Measurements from ENCODE around the gene DLG1. TPM values are rescaled to one million over a fixed set of nuclear protein-coding genes. Genes with fewer than 3 reads are reported as not detected.

Gene DLG1
- total RNA-seq, 1 experiment from 2014 or later: 107 TPM

- DNase-seq (ENCODE audit: low spot score): no peak
- H3K27me3 ChIP-seq (replicated peaks; ENCODE audit: insufficient read depth, low read depth, low read length, poor library complexity): no peaks in the 10 kb centered on the region
- H3K27ac ChIP-seq (ENCODE audit: low read depth, low read length, poor library complexity, severe bottlenecking): no peak overlapping the region
- ChIA-PET CTCF (no interaction called here), POLR2A (ENCODE audit: low non-redundant PET) (no interaction called here)
- intact Hi-C loops (cut with micrococcal nuclease; ENCODE audit: unreplicated experiment): no loop called here
- no peak overlapping the region for H3K4me3 ChIP-seq (ENCODE audit: low read depth, low read length, poor library complexity, severe bottlenecking)
- no peaks in the 10 kb centered on the region for H3K9me3 ChIP-seq (ENCODE audit: low read depth, low read length, poor library complexity, severe bottlenecking)
- H3K36me3 ChIP-seq (ENCODE audit: insufficient read depth, low read length, poor library complexity, severe bottlenecking): peaks cover 8% of the 10 kb centered on the region
- no TSS peak for BruUV-seq (replicated peaks)
- no peak for TF ChIP-seq EZH2 (IDR thresholded peaks at IDR 0.05; ENCODE audit: borderline replicate concordance, low read depth, low read length, poor library complexity, severe bottlenecking)
- TF ChIP-seq, protein P1, sequence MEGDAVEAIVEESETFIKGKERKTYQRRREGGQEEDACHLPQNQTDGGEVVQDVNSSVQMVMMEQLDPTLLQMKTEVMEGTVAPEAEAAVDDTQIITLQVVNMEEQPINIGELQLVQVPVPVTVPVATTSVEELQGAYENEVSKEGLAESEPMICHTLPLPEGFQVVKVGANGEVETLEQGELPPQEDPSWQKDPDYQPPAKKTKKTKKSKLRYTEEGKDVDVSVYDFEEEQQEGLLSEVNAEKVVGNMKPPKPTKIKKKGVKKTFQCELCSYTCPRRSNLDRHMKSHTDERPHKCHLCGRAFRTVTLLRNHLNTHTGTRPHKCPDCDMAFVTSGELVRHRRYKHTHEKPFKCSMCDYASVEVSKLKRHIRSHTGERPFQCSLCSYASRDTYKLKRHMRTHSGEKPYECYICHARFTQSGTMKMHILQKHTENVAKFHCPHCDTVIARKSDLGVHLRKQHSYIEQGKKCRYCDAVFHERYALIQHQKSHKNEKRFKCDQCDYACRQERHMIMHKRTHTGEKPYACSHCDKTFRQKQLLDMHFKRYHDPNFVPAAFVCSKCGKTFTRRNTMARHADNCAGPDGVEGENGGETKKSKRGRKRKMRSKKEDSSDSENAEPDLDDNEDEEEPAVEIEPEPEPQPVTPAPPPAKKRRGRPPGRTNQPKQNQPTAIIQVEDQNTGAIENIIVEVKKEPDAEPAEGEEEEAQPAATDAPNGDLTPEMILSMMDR (conservative IDR thresholded peaks at IDR 0.05; ENCODE audit: low read depth, low read length): no peak
- peaks cover 6% of the 10 kb centered on the region for H3K4me1 ChIP-seq (ENCODE audit: insufficient read depth, low read length, poor library complexity, severe bottlenecking)
These were observed 215.5 kb downstream of the DLG1 start for GRCh38 chr3:197082871-197083270.

GRCh38 chr3:197080344-197080743 lies 218.1 kb downstream of the DLG1 start:
- no peak for DNase-seq (ENCODE audit: low spot score)
- H3K9me3 ChIP-seq (ENCODE audit: low read depth, low read length, poor library complexity, severe bottlenecking): no peaks in the 10 kb centered on the region
- H3K4me1 ChIP-seq (ENCODE audit: insufficient read depth, low read length, poor library complexity, severe bottlenecking): peaks cover 6% of the 10 kb centered on the region
- CTCF ChIA-PET: no interaction called here
- intact Hi-C loops (cut with micrococcal nuclease; ENCODE audit: unreplicated experiment): no loop called here
- no peak overlapping the region for H3K4me3 ChIP-seq (ENCODE audit: low read depth, low read length, poor library complexity, severe bottlenecking)
- peaks cover 18% of the 10 kb centered on the region for H3K36me3 ChIP-seq (ENCODE audit: insufficient read depth, low read length, poor library complexity, severe bottlenecking)
- BruUV-seq (replicated peaks): no TSS peak
- H3K27ac ChIP-seq (ENCODE audit: low read depth, low read length, poor library complexity, severe bottlenecking): no peak overlapping the region
- POLR2A ChIA-PET (ENCODE audit: low non-redundant PET): no interaction called here
- H3K27me3 ChIP-seq (replicated peaks; ENCODE audit: insufficient read depth, low read depth, low read length, poor library complexity): no peaks in the 10 kb centered on the region
- no peak for TF ChIP-seq EZH2 (IDR thresholded peaks at IDR 0.05; ENCODE audit: borderline replicate concordance, low read depth, low read length, poor library complexity, severe bottlenecking)
- TF ChIP-seq, protein P1 (conservative IDR thresholded peaks at IDR 0.05; ENCODE audit: low read depth, low read length): no peak

DNA sequence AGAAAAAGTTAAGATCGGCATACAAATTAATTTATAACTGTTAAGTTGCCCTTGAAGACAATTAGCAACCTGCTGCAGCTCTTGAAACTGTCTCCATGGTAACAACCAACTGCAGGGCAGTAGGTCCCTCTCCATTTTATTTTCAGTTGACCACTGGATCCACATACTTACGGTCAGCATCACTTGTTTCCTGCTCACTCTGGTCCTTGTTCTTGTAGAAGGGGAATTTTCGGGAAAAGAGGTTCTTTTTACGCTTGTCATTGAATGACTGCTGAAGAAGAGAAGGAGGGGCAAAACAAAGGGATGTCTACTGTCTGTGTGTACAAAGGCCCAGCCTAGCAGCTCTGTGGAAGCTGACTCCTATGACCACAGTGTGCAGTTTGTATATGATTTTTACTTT lies 222.0 kb downstream of the DLG1 start:
- no peak for DNase-seq (ENCODE audit: low spot score)
- Histone ChIP-seq H3K4me1 (ENCODE audit: insufficient read depth, low read length, poor library complexity, severe bottlenecking) (no peaks in the 10 kb centered on the region), H3K4me3 (ENCODE audit: low read depth, low read length, poor library complexity, severe bottlenecking) (no peak overlapping the region), H3K9me3 (ENCODE audit: low read depth, low read length, poor library complexity, severe bottlenecking) (no peaks in the 10 kb centered on the region), H3K36me3 (ENCODE audit: insufficient read depth, low read length, poor library complexity, severe bottlenecking) (peaks cover 14% of the 10 kb centered on the region), H3K27ac (ENCODE audit: low read depth, low read length, poor library complexity, severe bottlenecking) (no peak overlapping the region), H3K27me3 (replicated peaks; ENCODE audit: insufficient read depth, low read depth, low read length, poor library complexity) (no peaks in the 10 kb centered on the region)
- CTCF ChIA-PET: no interaction called here
- no peak for TF ChIP-seq EZH2 (IDR thresholded peaks at IDR 0.05; ENCODE audit: borderline replicate concordance, low read depth, low read length, poor library complexity, severe bottlenecking)
- TF ChIP-seq, protein P1 (conservative IDR thresholded peaks at IDR 0.05; ENCODE audit: low read depth, low read length): no peak
- intact Hi-C loops (cut with micrococcal nuclease; ENCODE audit: unreplicated experiment): no loop called here
- BruUV-seq (replicated peaks): no TSS peak
- POLR2A ChIA-PET (ENCODE audit: low non-redundant PET): no interaction called here
